OCI-LY1 (cell line): ENCODE results near the gene MCTP1.

ENCODE experiments used
- H2AFZ ChIP-seq: fragments of 200-600 bp; sonication (generic), shearing (Covaris generic); 2 replicates; pipeline ENCODE4 v1.6.0; 2014; ENCODE audit warnings: antibody characterized with exemption, mild to moderate bottlenecking, low read length
- H3F3A ChIP-seq: fragments of 200-600 bp; sonication (generic), shearing (Covaris generic); 2 replicates; pipeline ENCODE4 v1.6.0; 2014; ENCODE audit warnings: mild to moderate bottlenecking, antibody characterized with exemption, low read length, moderate library complexity; ENCODE audit not compliant: insufficient read depth
- H3K27ac ChIP-seq: fragments of 200-600 bp; sonication (generic); 2 replicates; pipeline ENCODE4 v1.5.1; 2014; ENCODE audit warnings: low read length, mixed run types, mild to moderate bottlenecking, low read depth; ENCODE audit not compliant: poor library complexity, severe bottlenecking
- H3K27me3 ChIP-seq: fragments of 200-600 bp; sonication (generic); 2 replicates; pipeline ENCODE4 v1.6.0; 2014; ENCODE audit warnings: antibody characterized with exemption, mild to moderate bottlenecking, low read length, moderate library complexity; ENCODE audit not compliant: insufficient read depth
- H3K36me3 ChIP-seq: fragments of 200-600 bp; sonication (generic); 2 replicates; pipeline ENCODE4 v1.6.1; 2014; ENCODE audit warnings: mild to moderate bottlenecking, antibody characterized with exemption, low read length, moderate library complexity, mixed read lengths; ENCODE audit not compliant: insufficient read depth
- H3K4me1 ChIP-seq: fragments of 200-600 bp; sonication (generic); 2 replicates; pipeline ENCODE4 v1.5.1; 2014; ENCODE audit warnings: mild to moderate bottlenecking, low read length, moderate library complexity; ENCODE audit not compliant: insufficient read depth, severe bottlenecking
- H3K4me2 ChIP-seq: fragments of 200-600 bp; sonication (generic), shearing (Covaris generic); 2 replicates; pipeline ENCODE4 v1.6.1; 2014; ENCODE audit warnings: low read length
- H3K4me3 ChIP-seq: fragments of 200-600 bp; sonication (generic); 2 replicates; pipeline ENCODE4 v1.5.1; 2014; ENCODE audit warnings: low read length, low read depth, mild to moderate bottlenecking, mixed read lengths; ENCODE audit not compliant: poor library complexity, severe bottlenecking
- H3K79me2 ChIP-seq: fragments of 200-600 bp; shearing (Covaris generic); 2 replicates; pipeline ENCODE4 v1.6.1; 2016; ENCODE audit warnings: mixed run types, low read length, mixed read lengths; ENCODE audit not compliant: insufficient read depth
- H3K9ac ChIP-seq: fragments of 200-600 bp; sonication (generic), shearing (Covaris generic); 2 replicates; pipeline ENCODE4 v1.6.1; 2014; ENCODE audit warnings: mild to moderate bottlenecking, low read length, mixed read lengths
- H3K9me2 ChIP-seq: fragments of 200-600 bp; sonication (generic), shearing (Covaris generic); 2 replicates; pipeline ENCODE4 v1.6.1; 2014; ENCODE audit warnings: low read depth, mild to moderate bottlenecking, low read length, mixed read lengths
- H3K9me3 ChIP-seq: fragments of 200-600 bp; shearing (Covaris generic); 2 replicates; pipeline ENCODE4 v1.6.1; 2014; ENCODE audit warnings: low read length, mixed read lengths
- H4K20me1 ChIP-seq: fragments of 200-600 bp; sonication (generic), shearing (Covaris generic); 2 replicates; pipeline ENCODE4 v1.6.0; 2016; ENCODE audit warnings: mild to moderate bottlenecking, low read length; ENCODE audit not compliant: insufficient read depth
- EZH2 ChIP-seq: fragments of 200-600 bp; sonication (generic), shearing (Covaris generic); IDR thresholded peaks from 2 replicates; pipeline ENCODE4 v1.8.0; 2017; ENCODE audit warnings: borderline replicate concordance, mixed run types, mild to moderate bottlenecking, antibody characterized with exemption, low read length, moderate library complexity, mixed read lengths
- TF ChIP-seq, protein P1 (sequence below): fragments of 200-600 bp; sonication (generic), shearing (Covaris generic); IDR thresholded peaks from 2 replicates; pipeline ENCODE4 v1.5.1; 2017; ENCODE audit warnings: mild to moderate bottlenecking, antibody characterized with exemption, low read length, moderate library complexity, mixed read lengths

The MCTP1 gene

DNA sequence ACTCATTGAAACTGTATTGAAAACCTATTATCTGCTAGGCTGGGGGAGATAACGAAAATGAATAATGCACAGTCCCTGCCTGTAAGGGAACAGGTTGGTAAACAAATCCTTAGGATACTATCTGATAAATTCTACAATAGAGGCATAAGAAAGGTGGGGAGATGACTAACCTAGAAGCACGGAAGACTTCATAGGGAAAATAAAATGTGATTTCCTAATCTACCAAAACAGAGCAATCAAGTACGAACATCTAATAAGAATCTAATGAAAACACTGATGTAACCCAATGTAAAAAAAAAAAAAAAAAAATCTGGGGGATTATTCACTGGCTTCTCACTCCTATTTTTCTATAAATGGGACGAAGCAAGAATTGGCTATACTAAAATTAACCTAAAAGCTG is 542.0 kb downstream of the MCTP1 start:
- no peak overlapping the region for H3K4me3 ChIP-seq
- H3K4me2 ChIP-seq: no peak overlapping the region
- no peak overlapping the region for H3K9ac ChIP-seq
- peaks cover 75% of the 10 kb centered on the region for H3K4me1 ChIP-seq
- H3K9me3 ChIP-seq: no peaks in the 10 kb centered on the region
- H3K79me2 ChIP-seq: no peaks in the 10 kb centered on the region
- H4K20me1 ChIP-seq: no peaks in the 10 kb centered on the region
- H3K36me3 ChIP-seq: no peaks in the 10 kb centered on the region
- H3F3A ChIP-seq: no peaks in the 10 kb centered on the region
- no peaks in the 10 kb centered on the region for H3K9me2 ChIP-seq
- no peak overlapping the region for H2AFZ ChIP-seq
- no peak overlapping the region for H3K27ac ChIP-seq
- TF ChIP-seq EZH2: no peak
- H3K27me3 ChIP-seq: no peaks in the 10 kb centered on the region

DNA sequence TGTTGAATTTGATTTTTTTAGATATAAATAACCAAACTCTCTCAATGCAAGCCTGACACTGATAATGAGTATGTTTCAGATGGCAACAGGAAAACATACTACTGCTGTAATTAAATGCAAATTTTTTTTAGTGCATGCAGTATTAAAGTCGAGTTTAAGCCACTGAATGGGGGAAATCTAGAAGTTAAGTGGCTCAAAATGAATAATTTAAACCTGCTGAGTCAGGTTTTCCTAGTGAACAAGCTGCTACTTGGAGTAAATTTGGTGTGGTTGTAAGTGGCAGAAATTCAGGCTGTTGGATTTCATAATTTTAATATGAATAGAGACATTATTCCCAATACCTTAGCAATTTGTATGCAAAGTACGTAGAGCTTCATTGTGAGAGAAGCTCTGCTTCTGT is 544.6 kb downstream of the MCTP1 start:
- H3K79me2 ChIP-seq: no peaks in the 10 kb centered on the region
- H3K9me2 ChIP-seq: no peaks in the 10 kb centered on the region
- no peak overlapping the region for H3K27ac ChIP-seq
- H3F3A ChIP-seq: no peaks in the 10 kb centered on the region
- TF ChIP-seq, protein P1, sequence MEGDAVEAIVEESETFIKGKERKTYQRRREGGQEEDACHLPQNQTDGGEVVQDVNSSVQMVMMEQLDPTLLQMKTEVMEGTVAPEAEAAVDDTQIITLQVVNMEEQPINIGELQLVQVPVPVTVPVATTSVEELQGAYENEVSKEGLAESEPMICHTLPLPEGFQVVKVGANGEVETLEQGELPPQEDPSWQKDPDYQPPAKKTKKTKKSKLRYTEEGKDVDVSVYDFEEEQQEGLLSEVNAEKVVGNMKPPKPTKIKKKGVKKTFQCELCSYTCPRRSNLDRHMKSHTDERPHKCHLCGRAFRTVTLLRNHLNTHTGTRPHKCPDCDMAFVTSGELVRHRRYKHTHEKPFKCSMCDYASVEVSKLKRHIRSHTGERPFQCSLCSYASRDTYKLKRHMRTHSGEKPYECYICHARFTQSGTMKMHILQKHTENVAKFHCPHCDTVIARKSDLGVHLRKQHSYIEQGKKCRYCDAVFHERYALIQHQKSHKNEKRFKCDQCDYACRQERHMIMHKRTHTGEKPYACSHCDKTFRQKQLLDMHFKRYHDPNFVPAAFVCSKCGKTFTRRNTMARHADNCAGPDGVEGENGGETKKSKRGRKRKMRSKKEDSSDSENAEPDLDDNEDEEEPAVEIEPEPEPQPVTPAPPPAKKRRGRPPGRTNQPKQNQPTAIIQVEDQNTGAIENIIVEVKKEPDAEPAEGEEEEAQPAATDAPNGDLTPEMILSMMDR: no peak
- no peak for TF ChIP-seq EZH2
- no peak overlapping the region for H3K4me2 ChIP-seq
- no peaks in the 10 kb centered on the region for H3K36me3 ChIP-seq
- H2AFZ ChIP-seq: no peak overlapping the region
- no peak overlapping the region for H3K4me3 ChIP-seq
- no peaks in the 10 kb centered on the region for H3K9me3 ChIP-seq
- no peak overlapping the region for H3K9ac ChIP-seq
- H3K4me1 ChIP-seq: peaks cover 49% of the 10 kb centered on the region
- H4K20me1 ChIP-seq: no peaks in the 10 kb centered on the region
- no peaks in the 10 kb centered on the region for H3K27me3 ChIP-seq

DNA sequence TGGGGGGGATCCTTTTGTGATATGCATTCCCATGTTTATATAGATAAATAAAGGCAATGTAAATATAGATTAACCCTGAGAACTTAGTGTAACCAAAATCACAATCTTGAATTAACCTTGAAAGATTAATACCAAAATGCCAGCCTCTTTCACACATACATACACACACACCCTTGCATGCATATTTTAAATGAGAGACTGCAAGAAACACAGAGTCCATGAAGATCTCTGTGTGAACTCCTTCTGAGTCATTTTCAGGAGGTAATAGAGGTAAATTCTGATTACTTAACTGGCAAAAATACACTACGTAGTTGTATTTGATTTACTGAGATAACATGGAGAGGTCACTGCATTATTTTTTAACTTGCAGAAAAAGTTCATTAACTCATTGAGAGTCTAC is 548.4 kb downstream of the MCTP1 start:
- no peak for TF ChIP-seq EZH2
- TF ChIP-seq, protein P1: no peak

DNA sequence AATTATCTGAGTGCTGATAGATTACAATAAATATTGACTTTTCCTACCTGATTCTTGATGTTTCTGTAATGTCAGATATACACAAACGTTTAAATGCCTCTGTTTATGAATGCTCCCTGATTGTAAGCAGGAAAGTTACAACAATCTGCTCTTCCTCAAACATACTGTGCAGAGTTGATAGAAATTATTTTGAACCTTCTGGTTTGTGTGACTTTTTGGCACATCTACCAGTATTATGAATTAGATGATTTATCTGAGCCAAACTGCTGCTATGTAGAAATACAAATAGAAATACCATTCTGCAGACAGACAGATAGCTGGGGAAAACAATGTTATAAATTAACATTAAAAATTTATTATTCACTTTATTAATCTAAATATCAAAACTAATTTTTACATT is 553.4 kb downstream of the MCTP1 start:
- Histone ChIP-seq H3K9ac (no peak overlapping the region), H3K36me3 (no peaks in the 10 kb centered on the region), H3K27me3 (no peaks in the 10 kb centered on the region), H3K9me3 (no peaks in the 10 kb centered on the region), H3K9me2 (no peaks in the 10 kb centered on the region), H3K4me1 (no peaks in the 10 kb centered on the region), H2AFZ (no peak overlapping the region), H4K20me1 (no peaks in the 10 kb centered on the region), H3K27ac (no peak overlapping the region), H3K4me3 (no peak overlapping the region), H3F3A (no peaks in the 10 kb centered on the region), H3K79me2 (no peaks in the 10 kb centered on the region), H3K4me2 (no peak overlapping the region)
- no peak for TF ChIP-seq EZH2
- TF ChIP-seq, protein P1: no peak

More for the DNA sequence above, 548.4 kb downstream of the MCTP1 start:
- Histone ChIP-seq H3K9ac (no peak overlapping the region), H3K4me1 (peaks cover 23% of the 10 kb centered on the region), H2AFZ (no peak overlapping the region), H3K4me3 (no peak overlapping the region), H3K27me3 (no peaks in the 10 kb centered on the region), H3K9me3 (no peaks in the 10 kb centered on the region), H3K4me2 (no peak overlapping the region), H3K79me2 (no peaks in the 10 kb centered on the region), H4K20me1 (no peaks in the 10 kb centered on the region), H3K27ac (no peak overlapping the region), H3F3A (no peaks in the 10 kb centered on the region), H3K36me3 (no peaks in the 10 kb centered on the region), H3K9me2 (no peaks in the 10 kb centered on the region)
